Heart right ventricle (tissue), 16 donors: Measurements from ENCODE around the gene ITGB5. TPM values are rescaled to one million over a fixed set of nuclear protein-coding genes. Genes with fewer than 3 reads are reported as not detected.

ENCODE experiments used
- ATAC-seq, 8 donors: fragments of 200-7000 bp; cut with Tn5 transposase; one replicate each; pipeline ENCODE4 v1.9.1; 2020; ENCODE audit warnings: mild to moderate bottlenecking in 8 of 8, moderate library complexity in 8 of 8, moderate number of reproducible peaks in 1 of 8
- DNase-seq, 2 donors: peaks; one replicate each; pipeline ENCODE4 v3.0.0-alpha.2; 2020
- H3K27ac ChIP-seq, 10 donors: fragments of 200-600 bp; sonication (generic) in 2 of 10; one replicate each; pipeline versions ENCODE4 v1.5.0 to v1.8.0; 2020 to 2022; ENCODE audit warnings: mild to moderate bottlenecking in 3 of 10
- H3K27me3 ChIP-seq, 7 donors: fragments of 200-600 bp; one replicate each; pipeline ENCODE4 v1.8.0; 2021 to 2022; ENCODE audit warnings: mild to moderate bottlenecking in 2 of 7
- H3K36me3 ChIP-seq, 9 donors: fragments of 200-600 bp; sonication (generic) in 1 of 9; one replicate each; pipeline versions ENCODE4 v1.5.0 to v1.8.0; 2020 to 2022; ENCODE audit warnings: mild to moderate bottlenecking in 2 of 9
- H3K4me1 ChIP-seq, 9 donors: fragments of 200-600 bp; sonication (generic) in 1 of 9; one replicate each; pipeline versions ENCODE4 v1.5.0 to v1.8.0; 2020 to 2022; ENCODE audit warnings: mild to moderate bottlenecking in 4 of 9
- H3K4me3 ChIP-seq, 10 donors: fragments of 200-600 bp; sonication (generic) in 2 of 10; one replicate each; pipeline versions ENCODE4 v1.5.0 to v1.8.0; 2020 to 2022; ENCODE audit warnings: mild to moderate bottlenecking in 7 of 10, moderate library complexity in 2 of 10
- H3K9me3 ChIP-seq, 11 donors: fragments of 200-600 bp in 10 of 11; sonication (generic) in 2 of 11; one replicate each; pipeline versions ENCODE4 v1.5.0 to v1.8.0; 2013 to 2022; ENCODE audit warnings: mild to moderate bottlenecking in 2 of 11, control low read depth in 1 of 11, moderate library complexity in 1 of 11
- CTCF ChIP-seq, 9 donors: fragments of 200-600 bp; sonication (generic) in 2 of 9; IDR thresholded peaks; one replicate each; pipeline versions ENCODE4 v1.5.0 to v1.8.0; 2021 to 2022; ENCODE audit warnings: antibody characterized with exemption in 9 of 9, mild to moderate bottlenecking in 5 of 9, moderate library complexity in 1 of 9
- WGBS, 2 donors: extraction: QIAGEN DNeasy Blood & Tissue Kit; methylation state at CpG; one replicate each; pipeline ENCODE4 v1.1.7; 2013; ENCODE audit warnings: inconsistent platforms in 1 of 2; 5-methylcytosine and 5-hydroxymethylcytosine counted together
- intact Hi-C, 10 donors: fragments of 100-400 bp; cut with DNase I; formaldehyde crosslinking; loops; one replicate each; pipeline versions ENCODE4 v1.11.1 to v1.14.2; 2022
- polyA plus RNA-seq, 2 donors: library from polyadenylated mRNA; stranded (reverse); fragments of 200-250 nt; gene quantifications; one replicate each; pipeline ENCODE4 v1.2.3, GENCODE V29; 2013
- total RNA-seq, 10 donors: library from RNA; stranded (reverse); fragmentation: NEBNext Ultra II Directional in 3 of 10; extraction: Animal tissue kit (Norgen Biotek cat#: 25700) in 3 of 10; gene quantifications; one replicate each; pipeline versions ENCODE4 v1.2.1 to v1.2.4, GENCODE V29; 2021 to 2023
- donor health status: Arrhythmogenic right ventricular cardiomyopathy.
- donor health status: ischemic (EF 13 %, LVEDD 7.1; RV severe dilation, severe dysfunction).
- donor health status: healthy with polysubstance abuse.
- donor health status: DM: no; HTN: yes; CAD: no.
- donor health status: DM: no; HTN: no; CAD: no.
- donor health status: ischemic (EF 25% LVEDD 6.9; RV normal size, moderate dysfunction).
- donor health status: ischemic (EF 25% LVEDD 5.7; RV mildly dilated, moderate dysfunction).
- donor health status: healthy.
- donor health status: DM: yes; HTN: yes; CAD: no.
- donor health status: Ischemic cardiomyopathy.
- donor health status: ischemic (EF 35%, LVEDD 5.7; RV mildly dilated, moderate dysfunction).
- donor health status: nonischemic (EF 11% LVEDD 7.7; RV severe dilation, severe dysfunction).
- donor health status: DM: yes; HTN: yes; CAD: no.
- donor health status: PGD.
- donor health status: ischemic (EF 29% LVEDD 5.4; RV normal size, mild dysfunction).
- donor health status: nonischemic (EF 23%, LVEDD 6.1; RV moderate dilation, normal function).

The ITGB5 gene
- total and polyA plus RNA-seq, 12 donors: 18.5 to 154 (median 108) TPM

- Histone ChIP-seq H3K9me3 (no peaks in the 10 kb centered on the region), H3K27me3 (peaks cover 0 to 37% (median 0%) of the 10 kb centered on the region in 7 donors), H3K27ac (peak overlapping the region in 2 of 10 donors; percentile 14 to 95), H3K4me3 (no peak overlapping the region), H3K36me3 (peaks cover 0 to 14% (median 0%) of the 10 kb centered on the region in 9 donors), H3K4me1 (peaks cover 23 to 55% (median 46%) of the 10 kb centered on the region in 9 donors)
- WGBS, 2 donors: 66 to 68% methylated on average over 7 of the region's 7 CpGs
- DNase-seq (no peak), ATAC-seq (no peak)
- intact Hi-C loops: loop anchor here in 9 of 10 donors (5.0 to 10.0 kb wide), 8 partner anchors 32 to 112 kb away; no protein-coding TSS in a partner anchor
- TF ChIP-seq CTCF (IDR thresholded peaks at IDR 0.05): no peak
Observed at GRCh38 chr3:124884474-124885101, 2.6 kb downstream of the ITGB5 start.

- DNase-seq (no peak), ATAC-seq (no peak)
- TF ChIP-seq CTCF (IDR thresholded peaks at IDR 0.05): no peak
- Histone ChIP-seq H3K9me3 (no peaks in the 10 kb centered on the region), H3K27ac (peak overlapping the region in 2 of 10 donors; percentile 14 to 21), H3K4me1 (peaks cover 28 to 62% (median 52%) of the 10 kb centered on the region in 9 donors), H3K36me3 (peaks cover 0 to 14% (median 0%) of the 10 kb centered on the region in 9 donors), H3K27me3 (peaks cover 0 to 33% (median 0%) of the 10 kb centered on the region in 7 donors), H3K4me3 (no peak overlapping the region)
- WGBS, 2 donors: 82 to 86% methylated on average over 7 of the region's 7 CpGs
- intact Hi-C loops: loop anchor here in 2 of 10 donors (5.0 to 10.0 kb wide), 2 partner anchors 42 to 49 kb away; no protein-coding TSS in a partner anchor
Observed at GRCh38 chr3:124883766-124884473, 3.2 kb downstream of the ITGB5 start.

DNA sequence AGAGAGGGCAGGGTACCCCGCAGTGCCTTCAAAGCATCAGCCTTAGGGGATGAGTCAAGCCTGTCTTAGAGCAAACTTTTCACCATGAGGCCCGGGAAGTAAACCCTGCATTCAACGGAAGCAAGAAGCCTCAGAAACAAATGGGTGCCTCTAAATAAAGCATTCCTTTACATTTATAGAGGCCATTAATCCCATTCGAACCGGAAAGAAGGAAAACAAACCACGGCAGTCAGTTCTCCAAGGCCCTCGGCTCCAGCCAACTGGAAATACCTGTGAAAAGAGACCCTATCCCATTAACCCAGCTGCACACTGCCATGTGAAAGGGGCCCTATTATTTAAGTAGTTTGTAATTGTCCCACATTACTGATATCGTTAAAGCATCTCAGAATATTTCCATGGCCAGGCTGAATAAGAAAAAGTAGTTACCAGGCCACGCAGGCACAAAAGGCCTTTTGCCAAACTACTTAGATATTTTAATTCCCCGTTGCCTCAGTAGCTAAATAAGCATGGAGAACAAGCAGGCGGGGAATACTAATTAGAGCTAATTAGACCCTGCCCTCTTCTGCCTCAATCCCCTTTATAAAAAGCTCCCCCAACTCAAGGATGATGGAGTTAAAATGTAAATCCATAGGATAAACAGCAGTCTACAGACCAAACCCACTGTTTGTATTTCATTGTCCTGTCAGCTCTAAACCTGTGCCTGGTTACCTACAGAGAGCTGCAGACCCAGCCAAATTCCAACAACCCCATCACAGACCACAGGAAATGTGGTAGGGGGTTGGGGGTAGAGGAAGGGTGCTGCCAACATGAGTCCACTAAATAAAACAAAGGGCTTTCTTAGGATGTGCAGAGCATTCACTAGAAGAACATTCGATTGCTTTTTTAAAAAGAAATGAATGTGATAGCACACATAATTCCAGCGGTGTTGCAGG is 4.1 kb downstream of the ITGB5 start:
- Histone ChIP-seq H3K9me3 (no peaks in the 10 kb centered on the region), H3K36me3 (peaks cover 0 to 14% (median 0%) of the 10 kb centered on the region in 9 donors), H3K27ac (peak overlapping the region in 2 of 10 donors; percentile 61 to 64), H3K27me3 (peaks cover 0 to 25% (median 0%) of the 10 kb centered on the region in 7 donors), H3K4me3 (no peak overlapping the region), H3K4me1 (peaks cover 36 to 71% (median 61%) of the 10 kb centered on the region in 9 donors)
- no peak for TF ChIP-seq CTCF (IDR thresholded peaks at IDR 0.05)
- no peak for ATAC-seq
- WGBS, 2 donors: 76 to 85% methylated on average over 13 of the region's 13 CpGs
- no peak for DNase-seq
- intact Hi-C loops: loop anchor here in 2 of 10 donors (5.0 to 10.0 kb wide), 2 partner anchors 41 to 48 kb away; no protein-coding TSS in a partner anchor
